Measurements from ENCODE around the gene ITGB1BP1.

ITGB1BP1 gene

DNA sequence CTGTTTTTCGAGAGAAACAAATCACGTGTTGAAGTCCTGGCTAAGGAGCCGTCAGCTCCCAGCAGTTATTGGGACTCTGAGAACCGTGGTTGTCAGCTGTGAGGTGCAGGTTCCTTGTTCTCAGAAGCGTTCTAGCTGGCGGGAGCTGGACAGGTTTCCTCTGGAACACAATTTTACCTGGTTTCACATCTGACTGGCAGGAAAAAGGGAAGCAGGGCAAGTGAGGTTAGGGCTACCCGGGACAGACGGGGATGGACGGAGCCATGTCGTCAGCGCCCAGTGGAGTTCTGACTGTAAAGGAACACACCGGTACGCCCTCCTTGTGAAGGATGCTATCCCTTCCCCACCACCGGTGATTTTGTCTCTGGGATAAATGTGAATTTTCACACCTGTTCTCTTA is 26.1 kb downstream of the ITGB1BP1 start:
- Histone ChIP-seq H3K9ac (ENCODE audit: low read depth, low read length) (no peak overlapping the region), H3K9me3 (replicated peaks; ENCODE audit: low read length) (no peaks in the 10 kb centered on the region), H3K36me3 (ENCODE audit: insufficient read depth, low read length) (peaks cover 71% of the 10 kb centered on the region), H3K4me1 (ENCODE audit: control insufficient read depth, insufficient read depth, low read length) (no peaks in the 10 kb centered on the region), H3K4me2 (ENCODE audit: low read length) (no peak overlapping the region), H3K4me3 (ENCODE audit: low read length) (no peak overlapping the region), H3K27me3 (ENCODE audit: control insufficient read depth, insufficient read depth, low read length) (no peaks in the 10 kb centered on the region)

DNA sequence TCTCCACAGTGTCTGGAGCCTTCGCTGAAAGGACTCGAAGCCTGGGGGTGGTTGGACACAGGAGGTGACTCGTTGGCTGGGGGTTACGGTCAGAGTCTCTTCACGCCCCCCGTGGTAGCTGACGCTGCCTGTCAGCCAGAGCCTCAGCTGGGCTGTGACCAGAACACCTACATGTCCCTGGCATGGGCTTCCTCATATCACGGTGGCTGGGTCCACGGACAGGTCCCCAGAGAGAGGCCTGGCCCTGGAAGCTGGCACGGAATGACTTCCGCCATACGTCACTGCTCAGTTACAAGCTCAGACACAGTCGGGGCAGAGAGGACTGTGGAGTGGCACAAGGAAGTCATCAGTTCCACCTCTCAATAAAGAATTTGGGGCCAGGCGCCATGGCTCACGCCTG is 28.5 kb downstream of the ITGB1BP1 start:
- H3K9me3 ChIP-seq (replicated peaks; ENCODE audit: low read length): no peaks in the 10 kb centered on the region
- H3K4me1 ChIP-seq (ENCODE audit: control insufficient read depth, insufficient read depth, low read length): no peaks in the 10 kb centered on the region
- H3K36me3 ChIP-seq (ENCODE audit: insufficient read depth, low read length): peaks cover 69% of the 10 kb centered on the region

DNA sequence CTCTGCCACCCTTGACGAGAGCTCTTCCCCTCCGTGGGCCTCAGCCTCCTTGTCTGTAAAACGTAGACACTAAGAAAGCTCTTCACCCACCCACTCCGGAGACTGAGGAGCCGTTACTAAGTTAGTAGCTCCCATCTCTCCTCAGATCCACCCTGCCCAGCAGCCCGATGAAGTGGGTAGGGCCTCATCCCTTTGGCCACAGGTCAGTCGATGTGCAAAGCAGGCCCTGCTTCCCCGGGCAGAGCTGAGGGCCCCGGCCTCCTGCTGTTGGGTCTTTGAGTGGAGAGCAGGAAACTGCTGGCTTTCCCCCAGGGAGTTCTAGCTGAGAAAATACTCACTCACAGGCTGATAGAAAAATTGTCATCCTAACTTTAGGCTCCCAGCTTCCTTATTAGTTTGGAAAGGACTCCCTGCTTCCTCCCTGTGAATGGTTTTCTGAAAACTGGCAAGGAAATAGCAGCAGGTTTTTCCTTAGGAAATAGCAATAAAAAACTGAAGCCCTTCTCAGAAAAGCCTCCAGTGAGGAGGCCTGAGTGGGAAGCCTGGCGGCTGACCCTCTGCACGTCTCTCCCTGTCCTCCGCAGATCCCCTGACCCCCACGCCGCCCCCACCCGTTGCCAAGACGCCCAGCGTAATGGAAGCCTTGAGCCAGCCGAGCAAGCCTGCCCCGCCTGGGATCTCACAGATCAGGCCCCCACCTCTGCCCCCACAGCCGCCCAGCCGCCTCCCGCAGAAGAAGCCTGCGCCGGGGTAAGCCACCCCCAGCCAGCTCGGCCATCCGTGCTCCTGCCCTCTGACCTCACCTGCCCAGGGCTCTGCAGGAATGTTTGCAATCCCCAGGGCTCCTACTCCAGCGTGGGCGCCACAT is 30.2 kb downstream of the ITGB1BP1 start:
- Histone ChIP-seq H3K4me3 (ENCODE audit: low read length) (no peak overlapping the region), H3K27me3 (ENCODE audit: control insufficient read depth, insufficient read depth, low read length) (no peaks in the 10 kb centered on the region), H3K4me1 (ENCODE audit: control insufficient read depth, insufficient read depth, low read length) (no peaks in the 10 kb centered on the region), H3K9me3 (replicated peaks; ENCODE audit: low read length) (no peaks in the 10 kb centered on the region), H3K36me3 (ENCODE audit: insufficient read depth, low read length) (peaks cover 76% of the 10 kb centered on the region), H3K9ac (ENCODE audit: low read depth, low read length) (no peak overlapping the region), H3K4me2 (ENCODE audit: low read length) (no peak overlapping the region)

More for the DNA sequence above, 28.5 kb downstream of the ITGB1BP1 start:
- H3K4me2 ChIP-seq (ENCODE audit: low read length): no peak overlapping the region
- no peak overlapping the region for H3K4me3 ChIP-seq (ENCODE audit: low read length)
- no peak overlapping the region for H3K9ac ChIP-seq (ENCODE audit: low read depth, low read length)
- no peaks in the 10 kb centered on the region for H3K27me3 ChIP-seq (ENCODE audit: control insufficient read depth, insufficient read depth, low read length)

DNA sequence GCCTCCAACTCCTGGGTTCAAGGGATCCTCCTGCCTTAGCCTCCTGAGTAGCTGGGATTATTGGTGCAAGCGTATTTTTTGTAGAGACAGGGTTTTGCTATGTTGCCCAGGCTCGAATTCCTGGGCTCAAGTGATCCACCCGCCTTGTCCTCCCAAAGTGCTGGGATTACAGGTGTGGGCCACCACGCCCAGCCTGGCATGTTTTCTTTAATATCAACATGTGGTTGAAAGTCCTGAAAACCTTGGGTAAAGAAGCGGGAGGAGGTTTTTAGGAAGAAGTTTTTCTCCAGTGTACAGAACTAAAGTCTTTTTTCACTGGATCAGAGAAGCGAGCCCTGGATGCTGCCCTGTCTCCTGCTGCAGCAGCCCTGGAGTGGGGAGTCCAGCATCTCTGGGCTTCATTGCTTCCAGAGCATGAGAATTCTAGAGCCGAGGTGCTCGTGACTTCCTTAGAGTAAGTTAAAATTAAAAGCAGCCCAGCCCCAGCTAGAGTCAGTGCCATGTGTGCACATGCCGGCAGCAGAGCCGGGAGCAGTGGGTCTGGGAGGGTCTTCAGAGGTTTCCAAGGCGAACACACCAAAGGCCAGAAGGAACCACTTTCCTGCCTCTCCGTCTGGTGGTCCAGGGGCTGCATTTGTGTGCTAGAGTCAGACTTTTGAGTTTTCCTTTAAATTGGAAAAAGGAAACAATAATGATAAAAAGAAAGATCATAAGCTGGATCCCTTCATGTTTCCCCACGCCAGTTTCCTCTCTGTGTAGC is 31.2 kb downstream of the ITGB1BP1 start:
- no peaks in the 10 kb centered on the region for H3K9me3 ChIP-seq (replicated peaks; ENCODE audit: low read length)
- H3K27me3 ChIP-seq (ENCODE audit: control insufficient read depth, insufficient read depth, low read length): no peaks in the 10 kb centered on the region
- H3K4me2 ChIP-seq (ENCODE audit: low read length): no peak overlapping the region
- no peak overlapping the region for H3K9ac ChIP-seq (ENCODE audit: low read depth, low read length)
- no peak overlapping the region for H3K4me3 ChIP-seq (ENCODE audit: low read length)
- peaks cover 4% of the 10 kb centered on the region for H3K4me1 ChIP-seq (ENCODE audit: control insufficient read depth, insufficient read depth, low read length)
- peaks cover 81% of the 10 kb centered on the region for H3K36me3 ChIP-seq (ENCODE audit: insufficient read depth, low read length)

- H3K9ac ChIP-seq (ENCODE audit: low read depth, low read length): no peak overlapping the region
- H3K4me2 ChIP-seq (ENCODE audit: low read length): no peak overlapping the region
- H3K36me3 ChIP-seq (ENCODE audit: insufficient read depth, low read length): peaks cover 78% of the 10 kb centered on the region
- H3K4me1 ChIP-seq (ENCODE audit: control insufficient read depth, insufficient read depth, low read length): peaks cover 14% of the 10 kb centered on the region
- H3K27me3 ChIP-seq (ENCODE audit: control insufficient read depth, insufficient read depth, low read length): no peaks in the 10 kb centered on the region
- no peak overlapping the region for H3K4me3 ChIP-seq (ENCODE audit: low read length)
- H3K9me3 ChIP-seq (replicated peaks; ENCODE audit: low read length): no peaks in the 10 kb centered on the region
Measured at GRCh38 chr2:9390991-9391390, 32.3 kb downstream of the ITGB1BP1 start.

- H3K27me3 ChIP-seq (ENCODE audit: control insufficient read depth, insufficient read depth, low read length): no peaks in the 10 kb centered on the region
- peaks cover 81% of the 10 kb centered on the region for H3K36me3 ChIP-seq (ENCODE audit: insufficient read depth, low read length)
- H3K4me1 ChIP-seq (ENCODE audit: control insufficient read depth, insufficient read depth, low read length): peaks cover 21% of the 10 kb centered on the region
- no peak overlapping the region for H3K4me2 ChIP-seq (ENCODE audit: low read length)
- no peak overlapping the region for H3K4me3 ChIP-seq (ENCODE audit: low read length)
- no peak overlapping the region for H3K9ac ChIP-seq (ENCODE audit: low read depth, low read length)
- no peaks in the 10 kb centered on the region for H3K9me3 ChIP-seq (replicated peaks; ENCODE audit: low read length)
Measured at GRCh38 chr2:9390151-9390850, 33.0 kb downstream of the ITGB1BP1 start.

DNA sequence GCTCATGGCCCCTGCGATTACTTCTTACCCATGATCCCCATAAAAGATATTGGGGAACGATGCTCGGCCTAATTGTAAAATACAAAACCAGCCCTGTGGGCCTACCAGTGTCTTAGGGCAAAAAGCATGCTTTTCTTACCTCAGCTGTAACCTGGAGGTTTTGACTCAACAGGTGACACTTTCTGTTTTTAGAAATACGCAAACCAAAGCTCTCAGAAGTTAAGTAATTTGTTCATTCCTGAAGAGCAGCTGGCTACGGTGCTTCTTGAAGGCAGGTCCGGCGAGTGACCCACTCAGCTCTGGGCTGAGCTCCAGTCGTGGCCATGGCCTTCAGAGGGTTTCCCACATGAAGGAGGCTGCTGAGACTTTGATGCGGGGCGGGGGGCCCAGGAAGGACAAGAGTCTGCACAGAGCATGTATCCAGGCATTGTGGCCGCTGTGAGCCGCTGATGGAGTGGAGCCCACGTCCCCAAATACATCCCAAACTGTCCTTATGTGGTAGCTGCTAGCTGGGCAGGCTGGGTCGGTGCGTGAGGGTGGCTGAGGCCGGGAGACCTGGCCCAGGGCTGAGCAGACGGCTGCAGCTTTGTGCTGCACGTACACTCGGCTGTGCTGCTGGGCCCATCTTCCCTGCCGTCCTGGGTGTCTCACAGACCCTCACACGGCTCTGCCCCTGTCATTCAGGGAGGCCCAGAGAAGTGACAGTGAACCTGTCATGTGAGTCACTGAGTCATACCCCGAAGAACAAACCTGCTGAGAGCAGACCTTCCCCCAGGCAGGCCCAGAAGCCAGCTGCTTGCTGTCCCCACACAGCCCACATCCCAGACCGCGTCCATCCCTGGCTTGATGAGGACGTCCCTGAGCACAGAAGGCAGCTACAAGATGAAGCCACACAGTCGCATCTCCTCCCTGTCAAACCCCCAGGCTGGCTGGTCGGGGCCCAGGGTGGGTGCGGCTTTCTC is 34.1 kb downstream of the ITGB1BP1 start:
- Histone ChIP-seq H3K27me3 (ENCODE audit: control insufficient read depth, insufficient read depth, low read length) (no peaks in the 10 kb centered on the region), H3K36me3 (ENCODE audit: insufficient read depth, low read length) (peaks cover 84% of the 10 kb centered on the region), H3K4me1 (ENCODE audit: control insufficient read depth, insufficient read depth, low read length) (peaks cover 21% of the 10 kb centered on the region), H3K9me3 (replicated peaks; ENCODE audit: low read length) (no peaks in the 10 kb centered on the region), H3K9ac (ENCODE audit: low read depth, low read length) (no peak overlapping the region), H3K4me2 (ENCODE audit: low read length) (no peak overlapping the region), H3K4me3 (ENCODE audit: low read length) (no peak overlapping the region)

DNA sequence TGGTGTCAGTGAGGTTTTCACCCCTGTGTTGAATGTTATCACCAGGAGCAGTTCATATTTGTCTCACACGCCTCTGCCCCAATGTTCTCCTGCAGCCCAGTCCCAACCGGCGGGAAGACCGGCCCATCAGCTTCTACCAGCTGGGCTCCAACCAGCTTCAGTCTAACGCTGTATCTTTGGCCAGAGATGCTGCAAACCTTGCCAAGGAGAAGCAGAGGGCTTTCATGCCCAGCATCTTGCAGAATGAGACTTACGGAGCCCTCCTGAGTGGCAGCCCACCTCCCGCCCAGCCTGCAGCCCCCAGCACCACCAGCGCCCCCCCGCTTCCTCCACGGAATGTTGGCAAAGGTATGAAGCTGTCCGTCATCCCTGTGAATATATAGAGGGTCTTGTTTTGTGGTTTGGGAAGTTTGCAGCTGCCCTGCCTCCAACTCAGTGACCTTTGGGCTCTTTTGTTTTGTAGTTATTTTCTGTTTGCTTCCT is 35.1 kb downstream of the ITGB1BP1 start:
- Histone ChIP-seq H3K4me3 (ENCODE audit: low read length) (no peak overlapping the region), H3K9me3 (replicated peaks; ENCODE audit: low read length) (no peaks in the 10 kb centered on the region), H3K9ac (ENCODE audit: low read depth, low read length) (no peak overlapping the region), H3K36me3 (ENCODE audit: insufficient read depth, low read length) (peaks cover 84% of the 10 kb centered on the region), H3K4me2 (ENCODE audit: low read length) (no peak overlapping the region), H3K27me3 (ENCODE audit: control insufficient read depth, insufficient read depth, low read length) (no peaks in the 10 kb centered on the region), H3K4me1 (ENCODE audit: control insufficient read depth, insufficient read depth, low read length) (peaks cover 21% of the 10 kb centered on the region)

DNA sequence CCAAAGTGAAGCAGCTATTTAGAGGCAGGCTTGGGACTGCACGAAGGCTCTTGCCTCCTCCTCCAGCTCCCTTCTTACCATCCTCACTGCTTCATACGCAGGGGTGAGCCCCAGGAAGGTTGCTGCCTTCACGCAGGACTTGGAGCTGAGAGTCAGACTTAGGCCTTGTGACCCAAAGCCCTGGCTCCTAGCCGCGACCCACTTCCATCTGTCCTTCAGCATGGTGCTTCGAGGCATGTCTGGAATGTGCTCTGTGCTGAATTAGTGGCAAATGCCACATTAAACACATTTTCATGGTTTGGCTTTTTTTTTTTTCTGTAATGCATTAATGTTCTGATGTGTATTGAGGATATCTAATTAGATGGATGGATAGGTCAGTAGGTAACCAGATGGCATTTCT is 37.5 kb downstream of the ITGB1BP1 start:
- Histone ChIP-seq H3K36me3 (ENCODE audit: insufficient read depth, low read length) (peaks cover 86% of the 10 kb centered on the region), H3K4me1 (ENCODE audit: control insufficient read depth, insufficient read depth, low read length) (peaks cover 30% of the 10 kb centered on the region), H3K27me3 (ENCODE audit: control insufficient read depth, insufficient read depth, low read length) (no peaks in the 10 kb centered on the region)

GRCh38 chr2:9384521-9384920 is 38.8 kb downstream of the ITGB1BP1 start:
- Histone ChIP-seq H3K27me3 (ENCODE audit: control insufficient read depth, insufficient read depth, low read length) (no peaks in the 10 kb centered on the region), H3K4me2 (ENCODE audit: low read length) (no peak overlapping the region), H3K4me1 (ENCODE audit: control insufficient read depth, insufficient read depth, low read length) (peaks cover 36% of the 10 kb centered on the region), H3K9ac (ENCODE audit: low read depth, low read length) (no peak overlapping the region), H3K9me3 (replicated peaks; ENCODE audit: low read length) (no peaks in the 10 kb centered on the region), H3K4me3 (ENCODE audit: low read length) (no peak overlapping the region), H3K36me3 (ENCODE audit: insufficient read depth, low read length) (peaks cover 80% of the 10 kb centered on the region)

More for the DNA sequence above, 37.5 kb downstream of the ITGB1BP1 start:
- Histone ChIP-seq H3K4me3 (ENCODE audit: low read length) (no peak overlapping the region), H3K9me3 (replicated peaks; ENCODE audit: low read length) (no peaks in the 10 kb centered on the region), H3K9ac (ENCODE audit: low read depth, low read length) (no peak overlapping the region), H3K4me2 (ENCODE audit: low read length) (no peak overlapping the region)
